Body of pancreas (tissue), 4 donors: Measurements from ENCODE around the gene IL2RA. TPM values are rescaled to one million over a fixed set of nuclear protein-coding genes. Genes with fewer than 3 reads are reported as not detected.
A peak's percentile ranks its signal among the peaks of the same experiment; 100 is the strongest.

Experiments used
- ATAC-seq: fragments of 150-250 bp; one replicate; pipeline ENCODE4 v1.9.1; 2016
- DNase-seq, 4 donors: peaks; one replicate each; pipeline ENCODE4 v3.0.0-alpha.2; 2019
- H3K27ac ChIP-seq, 4 donors: fragments of 200-600 bp; sonication (generic); 1 replicate in 3 of 4; 2 replicates in 1 of 4; pipeline versions ENCODE4 v1.5.1 to v1.6.1; 2016 to 2019; ENCODE audit warnings: mild to moderate bottlenecking in 1 of 4, mixed read lengths in 1 of 4, moderate library complexity in 1 of 4
- H3K27me3 ChIP-seq, 2 donors: fragments of 200-600 bp; sonication (generic); one replicate each; pipeline ENCODE4 v1.6.0; 2016; ENCODE audit warnings: mild to moderate bottlenecking in 1 of 2
- H3K36me3 ChIP-seq, 2 donors: fragments of 200-600 bp; sonication (generic); replicated peaks in 1 of 2; 2 replicates each; pipeline ENCODE4 v1.5.1; 2016; ENCODE audit warnings: low read depth in 2 of 2; ENCODE audit not compliant: insufficient read depth in 1 of 2
- H3K4me1 ChIP-seq: fragments of 200-600 bp; sonication (generic); one replicate; pipeline ENCODE4 v1.6.0; 2016
- H3K4me3 ChIP-seq, 2 donors: fragments of 200-600 bp; sonication (generic); 1 replicate in 1 of 2; 2 replicates in 1 of 2; pipeline ENCODE4 v1.5.1; 2016 to 2019
- H3K9me3 ChIP-seq, 3 donors: fragments of 200-600 bp; sonication (generic); 1 replicate in 2 of 3; 2 replicates in 1 of 3; pipeline ENCODE4 v1.5.1; 2016
- CTCF ChIP-seq, 7 experiments: fragments of 450-650 bp in 4 of 7; fragments of 200-600 bp in 3 of 7; sonication (generic) in 3 of 7; IDR thresholded peaks; one replicate each; pipeline ENCODE4 v1.5.1; 2016 to 2019; ENCODE audit warnings: antibody characterized with exemption in 7 of 7
- POLR2A ChIP-seq, 3 donors: fragments of 450-650 bp; IDR thresholded peaks; one replicate each; pipeline ENCODE4 v1.6.1; 2016; ENCODE audit warnings: antibody characterized with exemption in 3 of 3, mild to moderate bottlenecking in 2 of 3
- WGBS, 2 donors: methylation state at CpG; one replicate each; pipeline ENCODE4 v1.1.5; 2017; 5-methylcytosine and 5-hydroxymethylcytosine counted together
- intact Hi-C: fragments of 100-400 bp; cut with DNase I; formaldehyde crosslinking; loops from one replicate; pipeline ENCODE4 v1.15.1; 2023
- total RNA-seq, 2 donors: library from RNA; depleted of rRNA; stranded (reverse); fragments of >200 nt; gene quantifications; one replicate each; pipeline ENCODE4 v1.1.0, GENCODE V29; 2016

The IL2RA gene
- total RNA-seq, 2 donors from 2014 or later = 0.52 to 0.99 TPM

- peaks cover 7% of the 10 kb centered on the region for H3K4me1 ChIP-seq
- intact Hi-C loops = no loop called here
Measured at GRCh38 chr10:6050801-6051445, 11.2 kb downstream of the IL2RA start.

DNA sequence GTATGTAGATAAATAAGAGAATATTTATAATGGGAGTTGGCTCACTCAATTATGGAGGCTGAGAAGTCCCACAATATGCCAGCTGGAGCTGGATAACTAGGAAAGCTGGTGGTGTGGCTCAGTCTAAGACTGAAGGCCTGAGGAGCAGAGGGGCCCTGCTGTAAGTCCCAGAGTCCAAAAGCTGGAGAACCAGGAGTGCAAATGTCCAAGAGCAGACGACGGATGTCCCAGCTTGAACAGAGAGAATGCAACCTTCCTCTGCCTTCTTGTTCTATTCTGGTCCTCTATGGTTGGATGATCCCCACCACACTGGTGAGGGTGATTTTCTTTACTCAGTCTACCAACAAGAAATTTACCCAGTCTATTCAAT lies 13.2 kb downstream of the IL2RA start:
- no peak for ATAC-seq
- no peaks in the 10 kb centered on the region for H3K27me3 ChIP-seq
- H3K4me1 ChIP-seq = peaks cover 4% of the 10 kb centered on the region
- no peak for DNase-seq
- no peaks in the 10 kb centered on the region for H3K9me3 ChIP-seq
- intact Hi-C loops = no loop called here
- H3K36me3 ChIP-seq = no peaks in the 10 kb centered on the region
- no peak overlapping the region for H3K4me3 ChIP-seq
- H3K27ac ChIP-seq = no peak overlapping the region
- TF ChIP-seq POLR2A (IDR thresholded peaks at IDR 0.05) (no peak), CTCF (IDR thresholded peaks at IDR 0.05) (no peak)
- WGBS, 2 donors = 83 to 84% methylated on average over 2 of the region's 2 CpGs

More at GRCh38 chr10:6050801-6051445, 11.2 kb downstream of the IL2RA start:
- DNase-seq (peak; percentile 32 to 62 (median 56)), ATAC-seq (peak; percentile 84)
- peak overlapping the region in 3 of 4 donors; percentile 47 to 62 (median 61) for H3K27ac ChIP-seq
- TF ChIP-seq POLR2A (IDR thresholded peaks at IDR 0.05) (no peak), CTCF (IDR thresholded peaks at IDR 0.05) (peak in 4 of 7 experiments; percentile 24 to 41 (median 30))
- H3K4me3 ChIP-seq = no peak overlapping the region
- no peaks in the 10 kb centered on the region for H3K27me3 ChIP-seq
- no peaks in the 10 kb centered on the region for H3K36me3 ChIP-seq
- no peaks in the 10 kb centered on the region for H3K9me3 ChIP-seq
- WGBS, 2 donors = 39 to 41% methylated on average over 18 of the region's 18 CpGs

DNA sequence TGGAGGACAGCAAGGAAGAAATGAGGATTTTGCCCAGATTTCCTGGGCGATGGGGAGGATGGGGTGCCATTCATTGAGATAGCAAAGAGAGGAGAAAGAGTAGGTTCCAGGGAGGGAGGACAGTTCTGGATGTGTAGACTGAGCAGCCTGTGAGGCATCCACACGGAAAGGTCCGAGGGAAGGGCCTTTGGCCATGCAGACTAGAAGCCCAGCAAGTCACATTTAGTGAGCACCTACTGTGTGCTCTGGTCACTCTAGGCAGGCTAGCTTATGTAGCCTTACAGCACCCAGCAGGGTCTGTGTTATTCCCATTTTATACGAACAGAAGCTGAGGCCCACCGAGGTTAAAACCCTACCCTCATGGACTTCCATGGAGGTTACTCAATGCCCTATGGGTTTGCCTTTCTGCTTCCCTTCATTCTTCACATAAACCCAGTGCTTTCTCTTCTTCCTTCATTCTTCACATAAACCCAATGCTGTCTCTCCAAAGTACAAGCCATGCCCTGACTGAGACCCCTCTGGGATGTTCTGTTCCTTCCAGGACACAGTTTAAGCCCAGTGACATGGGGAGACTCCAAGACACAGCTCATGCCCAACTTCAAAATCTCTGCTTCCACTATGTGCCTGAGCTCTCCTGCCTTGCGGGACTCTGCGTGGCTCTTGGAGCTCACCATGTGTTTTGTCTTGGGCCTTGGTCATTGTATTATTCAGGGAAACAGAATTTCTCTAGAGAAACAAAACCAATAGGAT lies 13.7 kb downstream of the IL2RA start:
- no peaks in the 10 kb centered on the region for H3K27me3 ChIP-seq
- H3K4me3 ChIP-seq = no peak overlapping the region
- TF ChIP-seq CTCF (IDR thresholded peaks at IDR 0.05) = no peak
- TF ChIP-seq POLR2A (IDR thresholded peaks at IDR 0.05) = no peak
- no peaks in the 10 kb centered on the region for H3K9me3 ChIP-seq
- no peaks in the 10 kb centered on the region for H3K36me3 ChIP-seq
- 84 to 86% methylated on average over 7 of the region's 7 CpGs for WGBS, 2 donors
- intact Hi-C loops = no loop called here
- H3K27ac ChIP-seq = no peak overlapping the region
- H3K4me1 ChIP-seq = no peaks in the 10 kb centered on the region
- no peak for ATAC-seq
- no peak for DNase-seq

DNA sequence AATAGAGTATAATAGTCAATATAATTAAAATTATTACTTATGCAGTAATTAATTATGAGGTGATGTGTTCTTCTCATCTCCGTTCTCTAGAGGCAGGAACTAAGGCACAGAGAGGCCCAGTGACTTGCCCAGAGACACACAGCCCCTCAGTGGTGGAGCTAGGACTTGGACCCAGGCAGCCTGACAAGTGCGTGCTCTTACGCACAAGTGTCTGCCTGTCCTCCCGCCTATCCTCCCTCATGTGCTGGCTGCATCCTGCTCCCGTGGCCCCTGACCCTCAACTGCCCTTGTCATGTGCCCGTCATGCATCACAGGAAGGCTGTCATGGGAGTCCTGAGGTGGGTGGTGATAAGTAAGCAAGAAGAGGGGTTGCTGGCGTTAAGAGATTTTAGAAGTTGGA lies 14.3 kb downstream of the IL2RA start:
- Histone ChIP-seq H3K27ac (no peak overlapping the region), H3K27me3 (no peaks in the 10 kb centered on the region), H3K9me3 (no peaks in the 10 kb centered on the region), H3K36me3 (no peaks in the 10 kb centered on the region), H3K4me1 (no peaks in the 10 kb centered on the region), H3K4me3 (no peak overlapping the region)
- ATAC-seq = no peak
- WGBS, 2 donors = 77 to 83% methylated on average over 7 of the region's 7 CpGs
- no peak for TF ChIP-seq POLR2A (IDR thresholded peaks at IDR 0.05)
- TF ChIP-seq CTCF (IDR thresholded peaks at IDR 0.05) = no peak
- no peak for DNase-seq
- intact Hi-C loops = no loop called here
